NK-92 treated with Interleukin-12 subunit alpha and Interleukin-12 subunit beta, amount 100 ng/mL, for 24 hours (cell line): ENCODE results near the gene TMED1.

ENCODE experiments used
- DNase-seq: peaks from one replicate; lab custom pipeline; 2025; lab: John Stamatoyannopoulos, UW

TMED1 gene

GRCh38 chr19:10831987-10832938, 3.7 kb downstream of the TMED1 start:
- DNase-seq = no peak

- no peak for DNase-seq
Measured at GRCh38 chr19:10830931-10831779, 4.9 kb downstream of the TMED1 start.

DNA sequence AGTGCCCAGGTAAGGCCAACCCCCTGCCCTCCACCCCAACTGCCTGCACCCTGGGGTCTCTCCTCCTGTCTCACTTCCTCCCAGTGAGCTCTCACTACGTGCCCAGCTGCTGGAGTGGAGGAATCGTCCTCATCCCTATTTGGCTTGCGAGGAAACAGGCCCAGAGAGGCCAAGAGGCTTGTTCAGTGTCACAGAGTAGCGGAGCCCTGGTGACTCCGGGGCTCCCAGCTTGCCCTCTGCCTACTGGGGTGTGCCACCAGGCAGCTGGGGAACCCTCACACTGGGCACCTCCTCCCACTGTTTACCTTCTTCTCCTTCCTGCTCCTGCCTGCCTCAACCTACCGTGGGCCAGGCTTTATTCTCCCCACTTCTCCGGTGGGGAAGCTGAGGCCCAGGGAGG, 5.6 kb downstream of the TMED1 start:
- no peak for DNase-seq

GRCh38 chr19:10829967-10830366, 6.0 kb downstream of the TMED1 start:
- DNase-seq = no peak

DNA sequence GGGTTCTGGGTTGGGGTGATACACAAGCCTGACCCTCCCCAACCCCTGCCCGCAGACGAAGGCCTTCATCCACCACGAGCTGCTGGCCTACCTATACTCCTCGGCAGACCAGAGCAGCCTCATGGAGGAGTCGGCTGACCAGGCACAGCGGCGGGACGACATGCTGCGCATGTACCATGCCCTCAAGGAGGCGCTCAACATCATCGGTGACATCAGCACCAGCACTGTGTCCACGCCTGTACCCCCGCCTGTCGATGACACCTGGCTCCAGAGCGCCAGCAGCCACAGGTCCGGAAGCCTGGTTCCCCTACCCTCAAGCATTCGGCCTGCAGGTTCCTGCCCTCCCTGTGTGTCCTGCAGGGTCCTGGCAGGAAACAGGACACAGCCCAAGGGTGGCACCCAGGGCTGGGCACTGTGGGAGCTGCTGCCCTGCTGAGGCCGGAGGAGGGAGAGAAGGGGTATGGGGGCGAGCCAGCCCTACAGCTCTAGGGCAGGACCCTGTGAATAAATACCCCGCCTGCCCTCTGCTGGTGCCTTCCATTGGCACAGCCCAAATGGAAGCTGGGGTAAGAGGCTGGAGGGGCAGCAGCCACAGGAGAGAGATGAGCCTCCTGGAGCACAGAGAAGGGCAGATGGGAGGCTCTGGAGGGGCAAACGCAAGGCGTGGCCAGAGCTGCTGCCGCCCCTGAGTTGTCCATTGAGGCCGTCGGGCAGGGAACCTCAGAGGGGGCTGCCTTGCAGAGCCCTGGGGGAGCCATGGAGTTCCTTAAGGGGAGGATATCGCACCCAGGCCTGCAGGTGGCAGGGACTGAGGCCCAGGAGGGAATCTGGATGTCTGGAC, 6.8 kb downstream of the TMED1 start:
- no peak for DNase-seq

GRCh38 chr19:10826846-10827245, 9.2 kb downstream of the TMED1 start:
- DNase-seq = no peak

DNA sequence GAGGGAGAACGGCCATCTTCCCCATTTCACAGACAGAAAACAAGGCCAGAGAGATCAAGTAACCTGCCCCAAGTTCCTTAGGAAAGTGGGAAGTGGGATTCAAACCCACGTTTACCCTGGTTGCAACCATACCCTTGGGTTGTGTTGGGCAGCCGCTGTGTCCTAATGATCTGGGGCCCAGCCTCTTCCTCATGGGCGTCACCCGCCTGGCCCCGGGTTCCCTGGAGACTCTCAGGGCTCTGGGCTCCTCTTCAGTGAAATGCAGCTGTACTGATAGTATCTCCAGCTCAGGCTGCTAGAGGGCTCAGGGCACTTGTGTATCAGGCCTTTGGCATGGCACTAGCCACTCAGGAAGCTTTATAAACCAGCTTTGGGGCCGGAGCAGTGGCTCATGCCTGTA, 9.8 kb downstream of the TMED1 start:
- DNase-seq = no peak

- no peak for DNase-seq
Measured at GRCh38 chr19:10823690-10824089, 12.3 kb downstream of the TMED1 start.

- DNase-seq = no peak
Measured at GRCh38 chr19:10820173-10820572, 15.8 kb downstream of the TMED1 start.

GRCh38 chr19:10819124-10820060, 16.6 kb downstream of the TMED1 start:
- DNase-seq = no peak

GRCh38 chr19:10818301-10819123, 17.5 kb downstream of the TMED1 start:
- no peak for DNase-seq

GRCh38 chr19:10817291-10818038, 18.5 kb downstream of the TMED1 start:
- DNase-seq = no peak

GRCh38 chr19:10816691-10817090, 19.3 kb downstream of the TMED1 start:
- no peak for DNase-seq

GRCh38 chr19:10815969-10816644, 19.9 kb downstream of the TMED1 start:
- DNase-seq = no peak

DNA sequence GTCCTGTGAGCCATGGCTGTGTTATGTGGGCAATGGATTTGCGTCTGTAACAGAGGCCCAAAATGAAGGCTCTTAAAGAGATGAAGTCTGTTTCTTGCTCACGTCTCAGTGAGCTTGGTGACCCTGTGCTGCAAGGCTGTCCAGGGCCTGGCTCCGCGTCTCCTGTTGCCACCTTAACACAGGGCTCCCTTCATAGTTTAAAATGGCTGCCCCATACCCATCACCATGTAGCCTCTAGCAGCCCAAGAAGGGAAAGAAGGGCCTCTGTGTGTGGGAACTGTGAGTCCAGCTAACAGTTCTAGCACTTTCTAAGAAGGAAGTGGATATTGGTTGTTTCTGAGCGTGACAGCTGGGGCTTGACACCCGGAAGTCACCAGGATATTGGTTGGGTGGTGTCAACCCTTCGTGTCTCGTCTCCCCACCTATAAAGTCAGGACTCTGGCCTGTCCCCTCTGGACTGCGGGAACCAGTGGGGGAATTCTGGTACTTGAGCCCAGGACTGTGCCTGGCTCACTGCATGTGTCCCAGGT, 20.9 kb downstream of the TMED1 start:
- no peak for DNase-seq

- DNase-seq = peak; percentile 22
Measured at GRCh38 chr19:10812902-10813404, 23.1 kb downstream of the TMED1 start.

- DNase-seq = no peak
Measured at GRCh38 chr19:10812196-10812595, 23.8 kb downstream of the TMED1 start.
